GM20431 (cell line): ENCODE measurements around the gene ASCL5.

Experiments
- in situ Hi-C: fragments of 300-500 bp; cut with MseI, MboI; formaldehyde crosslinking; loops from one replicate; pipeline ENCODE4 v1.15.0; 2020; ENCODE audit warnings: low sequenced_read_pairs; ENCODE audit not compliant: unreplicated experiment

ASCL5 gene

DNA sequence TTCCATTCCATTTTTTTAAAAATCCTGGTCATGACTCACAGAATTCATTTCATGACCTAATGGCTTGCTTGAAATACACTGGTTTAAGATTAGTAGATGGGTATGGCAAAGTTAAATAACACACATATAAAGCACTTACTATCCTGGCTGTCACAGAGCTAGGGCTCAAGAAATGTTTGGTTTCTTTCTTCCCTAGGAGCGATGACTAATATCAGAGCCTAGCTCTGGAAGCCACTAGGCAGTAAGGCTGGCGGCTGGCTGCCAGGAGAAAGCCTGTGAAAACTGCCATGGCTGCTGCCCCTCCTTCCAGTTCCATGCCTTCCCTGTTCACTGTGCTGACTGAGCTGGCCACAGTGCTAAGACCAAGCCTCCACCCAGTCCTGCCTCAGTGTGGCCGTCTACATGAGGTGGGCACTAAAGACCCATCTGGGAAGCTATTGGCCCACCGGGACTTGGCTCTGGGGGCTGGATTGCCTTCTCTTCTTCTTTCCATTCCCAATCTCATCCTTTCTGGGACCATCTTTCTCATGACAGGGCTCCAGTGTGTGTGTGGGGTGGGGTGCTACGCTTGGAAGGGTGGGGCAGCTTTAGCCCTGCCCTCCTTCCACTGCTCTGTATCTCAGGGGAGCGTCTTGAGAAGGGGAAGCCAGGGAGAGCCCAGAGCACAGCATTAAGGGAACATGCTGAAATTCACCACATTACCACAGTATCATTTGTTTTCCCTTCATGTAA, 10.8 kb upstream of the ASCL5 start:
- in situ Hi-C loops: no loop called here

DNA sequence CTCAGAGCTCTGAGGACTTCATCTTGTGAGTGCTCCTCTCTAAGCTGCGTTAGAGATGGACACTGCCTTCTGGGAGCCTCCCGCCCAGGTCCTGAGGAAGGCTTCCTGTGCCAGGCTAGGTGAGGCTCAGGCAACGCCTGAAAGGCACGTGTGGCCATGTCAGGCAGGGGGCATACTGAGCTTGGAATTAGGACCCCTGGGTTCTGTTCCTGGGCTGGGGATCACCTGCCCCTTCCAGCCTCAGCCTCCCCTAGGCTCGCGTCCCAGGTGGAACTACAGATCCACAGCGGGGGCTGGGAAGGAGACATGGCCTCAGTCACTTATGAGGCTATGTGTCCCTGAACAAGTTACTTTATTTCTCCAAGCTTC, 10.0 kb upstream of the ASCL5 start:
- in situ Hi-C loops: no loop called here

DNA sequence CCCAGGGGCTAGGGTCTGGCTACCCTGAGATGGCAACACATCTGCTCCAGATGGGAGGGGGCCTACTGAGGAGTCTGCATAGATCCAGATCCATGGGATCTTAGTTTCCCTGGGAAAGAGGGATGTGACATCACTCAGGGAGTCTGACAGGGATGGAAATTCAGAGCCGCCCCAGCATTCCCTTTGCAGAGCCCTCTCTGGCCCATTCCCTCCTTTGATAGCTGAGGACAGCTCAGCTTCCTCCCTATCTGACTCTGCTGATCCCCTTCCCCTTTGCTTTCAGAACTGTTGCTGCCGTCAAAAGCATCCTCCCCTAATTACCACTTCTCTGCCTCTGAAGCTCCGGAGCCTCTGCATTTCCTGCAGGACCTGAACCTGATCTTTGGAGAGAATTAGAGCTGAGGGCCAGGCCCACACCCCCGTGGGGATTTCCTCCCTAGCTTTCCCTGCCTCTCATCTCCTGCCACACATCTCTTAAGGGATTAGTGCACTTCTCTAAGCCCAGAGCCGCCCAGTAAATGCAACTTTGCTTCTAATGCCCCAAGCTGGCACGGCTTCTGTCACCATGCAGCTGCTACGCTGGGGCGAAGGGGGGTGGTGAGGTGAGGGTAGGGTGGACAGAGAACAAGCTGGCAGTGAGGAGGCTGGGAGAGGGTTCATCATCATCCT, 9.5 kb upstream of the ASCL5 start:
- in situ Hi-C loops: no loop called here

DNA sequence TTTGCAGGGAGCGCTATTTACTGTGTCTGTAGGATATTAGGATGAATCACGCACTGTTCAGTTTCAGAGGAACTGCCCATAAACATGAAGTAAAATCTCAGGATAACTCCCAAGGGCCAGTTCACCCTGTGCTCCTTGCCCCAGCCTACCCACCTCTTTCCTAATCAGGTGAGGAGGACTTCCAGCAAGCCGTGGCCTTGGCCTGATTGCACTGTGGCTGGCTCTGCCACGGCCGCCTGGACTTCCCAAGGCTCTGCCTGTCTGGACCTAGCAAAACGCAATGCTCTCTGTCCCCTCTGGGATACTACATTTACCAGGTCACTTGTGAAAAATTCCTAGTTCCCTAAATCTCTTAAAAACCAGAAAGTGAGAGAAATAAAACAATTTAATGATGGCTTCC, 7.4 kb upstream of the ASCL5 start:
- in situ Hi-C loops: no loop called here

DNA sequence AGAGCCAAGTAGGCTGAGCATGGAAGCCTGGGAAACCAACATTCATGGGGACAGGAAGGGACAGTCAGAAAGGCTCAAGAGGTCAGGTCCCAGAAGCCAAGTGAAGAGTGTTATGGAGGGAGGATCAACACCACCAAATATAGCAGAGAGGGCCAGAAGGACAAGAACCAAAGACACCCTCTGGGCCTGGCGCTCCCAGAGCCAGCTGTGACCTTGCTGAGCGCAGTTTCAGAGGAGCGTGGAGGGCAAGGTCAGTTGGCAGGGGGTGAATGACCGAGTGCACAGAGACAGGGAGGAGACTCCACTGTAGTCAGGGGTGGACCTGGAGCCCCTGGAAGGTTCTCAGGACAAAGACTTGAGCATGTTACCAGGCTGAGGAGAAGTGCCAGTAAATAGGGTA, 4.4 kb upstream of the ASCL5 start:
- in situ Hi-C loops: no loop called here

DNA sequence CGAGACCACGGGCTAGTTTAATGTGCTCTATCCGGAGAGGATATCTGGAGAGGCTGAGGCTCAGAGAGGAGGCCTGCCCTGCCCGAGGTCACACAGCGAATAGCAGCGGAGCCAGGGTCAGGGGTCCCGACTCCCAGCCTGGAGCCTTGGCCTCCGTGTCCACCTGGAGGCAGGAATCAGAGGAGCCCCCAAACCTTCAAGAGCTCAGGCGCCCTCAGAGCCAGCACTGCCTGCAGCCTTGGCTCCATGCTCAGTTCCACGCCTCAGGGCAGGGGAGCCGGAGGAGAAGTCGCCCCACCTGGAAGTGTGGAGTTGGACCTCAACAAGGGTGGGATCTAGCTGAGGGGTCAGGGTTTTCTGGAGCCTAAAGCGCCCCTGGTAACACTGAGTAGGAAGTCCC, 2.0 kb upstream of the ASCL5 start:
- in situ Hi-C loops: no loop called here

DNA sequence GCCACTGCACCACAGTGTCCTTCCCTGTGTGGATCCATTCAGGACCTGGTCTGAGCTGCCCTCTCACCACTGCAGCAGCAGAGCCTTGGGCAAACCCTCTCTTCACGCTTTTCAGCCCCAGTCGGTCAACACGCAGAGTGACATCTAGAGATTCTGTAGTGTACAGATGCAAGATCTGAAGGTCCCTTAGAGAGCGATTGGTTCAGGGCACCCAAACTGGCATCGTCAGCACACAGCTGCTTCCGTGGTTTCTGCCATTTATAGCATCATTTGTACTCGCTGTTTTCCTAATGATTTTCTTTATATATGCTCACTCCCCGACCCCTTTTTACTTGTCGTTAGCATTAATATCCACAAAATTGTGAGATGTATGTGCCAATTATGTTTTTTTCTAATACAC, 1.5 kb upstream of the ASCL5 start:
- in situ Hi-C loops: no loop called here

DNA sequence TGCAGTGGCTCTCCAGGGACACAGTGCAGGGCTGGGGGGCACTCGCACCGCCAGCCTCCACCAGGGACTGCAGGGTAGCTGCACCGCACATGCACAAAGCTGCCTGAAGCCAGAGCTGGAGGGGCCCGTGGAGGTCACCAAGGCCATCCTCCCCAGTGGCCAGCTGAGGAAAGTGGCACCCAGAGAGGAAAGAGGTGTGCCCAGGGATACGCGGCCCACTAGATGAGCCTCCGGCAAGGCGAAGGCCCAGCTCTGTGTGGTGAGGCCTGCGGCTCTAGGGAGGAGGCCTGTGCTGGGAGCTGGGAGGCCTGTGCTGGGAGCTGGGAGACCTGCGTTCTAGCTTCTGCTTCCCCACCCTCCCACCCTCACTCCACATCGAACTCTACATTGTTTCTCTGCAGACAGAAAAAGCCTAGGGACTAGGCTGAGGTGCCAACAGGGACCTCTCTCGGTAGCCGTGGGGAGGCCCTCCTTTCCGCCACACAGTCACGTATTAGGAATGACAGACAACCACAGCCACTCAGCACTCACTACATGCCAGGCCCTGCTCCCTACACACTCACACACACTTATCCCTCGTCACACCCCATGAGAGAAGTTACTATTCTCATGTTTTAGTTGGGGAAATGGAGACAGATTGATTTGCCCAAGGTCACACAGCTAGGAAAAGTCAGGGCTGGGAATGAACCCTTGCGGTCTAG, 921 bp upstream of the ASCL5 start:
- in situ Hi-C loops: no loop called here

DNA sequence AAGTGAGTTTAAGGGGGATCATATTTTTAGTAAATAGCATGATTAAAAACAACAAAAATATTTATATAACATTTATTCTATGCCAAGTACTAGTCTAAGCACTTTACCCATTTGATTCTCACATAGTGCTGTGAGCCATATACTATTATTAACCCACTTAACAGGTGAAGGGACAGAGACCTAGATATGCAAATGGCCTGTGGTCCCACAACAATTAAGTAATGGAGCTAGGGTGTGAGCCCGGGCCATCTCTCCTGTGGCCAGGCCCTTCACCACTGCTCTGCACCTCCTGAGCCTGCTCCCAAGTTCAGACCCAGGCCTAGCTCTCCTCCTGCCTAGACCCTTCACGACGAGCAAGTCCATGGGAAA, 537 bp downstream of the ASCL5 start:
- in situ Hi-C loops: no loop called here

DNA sequence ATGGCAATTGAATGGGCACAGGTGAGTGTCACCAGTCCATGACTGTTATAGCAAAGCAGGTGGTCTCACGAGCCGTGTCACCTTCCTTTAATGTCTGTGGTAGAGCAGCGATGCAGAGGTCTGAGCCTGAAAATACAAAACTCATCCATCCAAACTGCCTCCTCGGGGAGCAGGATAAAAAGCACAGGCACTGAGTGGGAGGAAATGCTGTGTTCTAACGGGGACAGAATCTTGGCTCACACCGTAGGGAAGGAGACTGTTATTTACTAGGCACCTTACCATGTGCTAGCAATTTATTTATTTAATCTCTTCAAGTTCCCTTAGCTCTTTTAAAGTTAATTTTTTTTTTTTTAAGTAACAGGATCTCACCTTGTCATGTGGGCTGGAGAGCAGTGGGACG, 1.2 kb downstream of the ASCL5 start:
- in situ Hi-C loops: no loop called here

DNA sequence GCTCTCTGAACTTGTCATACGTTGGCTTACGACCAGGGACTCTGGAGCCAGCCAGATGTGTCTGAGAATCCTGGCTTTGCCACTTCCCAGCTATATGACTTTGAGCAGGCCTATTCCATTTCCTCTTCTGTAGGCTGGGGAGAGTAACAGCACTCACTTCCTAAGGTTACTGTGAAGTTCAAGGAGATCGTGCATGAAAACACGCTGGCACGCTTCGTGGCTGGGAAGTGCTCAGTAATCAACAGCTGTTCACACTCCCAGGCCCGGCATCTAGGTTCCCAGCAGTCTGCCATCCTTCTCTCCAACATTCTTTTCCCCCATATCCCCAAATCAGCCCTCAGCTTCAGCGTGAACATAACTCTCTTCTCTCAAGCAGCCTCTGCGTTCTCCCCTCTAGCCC, 2.0 kb downstream of the ASCL5 start:
- in situ Hi-C loops: no loop called here

DNA sequence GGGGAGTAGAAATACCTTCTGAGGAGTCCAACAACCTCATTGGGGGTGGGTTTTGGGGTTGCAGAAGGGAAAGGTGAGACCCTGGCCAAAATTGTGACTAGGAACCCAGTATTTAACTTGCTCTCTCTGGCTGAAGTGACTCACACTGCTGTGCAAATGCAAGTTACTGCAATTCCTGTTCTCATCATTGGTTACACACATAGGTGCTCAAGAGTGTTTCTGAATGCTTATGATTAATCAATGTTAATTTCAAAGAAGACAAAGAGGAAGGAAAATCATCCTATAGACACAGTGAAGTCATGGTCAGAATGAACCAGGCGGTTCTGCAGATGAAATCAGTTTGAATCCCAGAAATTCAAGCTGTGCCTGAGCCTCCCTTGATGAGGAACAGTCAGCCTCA, 3.1 kb downstream of the ASCL5 start:
- in situ Hi-C loops: no loop called here

DNA sequence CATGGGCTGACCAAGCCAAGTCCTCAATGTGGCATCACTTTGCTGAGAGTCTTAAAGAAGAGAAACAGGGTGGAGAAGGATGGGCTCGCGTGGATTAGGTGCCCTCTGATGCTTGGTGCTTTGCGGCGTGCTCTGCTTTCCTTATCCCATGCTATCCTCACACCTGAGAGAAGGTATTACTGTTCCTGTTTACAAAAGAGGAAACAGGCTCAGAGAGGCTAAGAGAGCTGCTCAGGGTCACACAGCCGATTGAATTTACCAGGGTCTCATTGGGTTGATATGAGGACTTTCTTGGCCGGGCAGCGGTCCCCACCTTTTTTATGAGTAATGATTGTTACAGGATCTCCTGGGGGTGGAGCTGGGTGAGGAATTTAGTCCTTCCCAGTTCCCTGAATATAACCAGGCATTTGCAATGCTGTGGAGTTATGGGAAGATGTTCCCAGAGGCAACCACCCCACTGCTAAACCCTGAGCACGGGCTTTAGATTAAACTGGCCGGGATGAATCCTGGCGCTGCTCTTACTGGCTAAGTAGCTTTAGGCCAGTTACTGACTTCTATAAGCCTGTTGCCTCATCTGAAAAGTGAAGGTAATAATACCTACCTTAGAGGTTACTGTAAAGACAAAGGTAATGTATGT, 4.5 kb downstream of the ASCL5 start:
- in situ Hi-C loops: no loop called here

DNA sequence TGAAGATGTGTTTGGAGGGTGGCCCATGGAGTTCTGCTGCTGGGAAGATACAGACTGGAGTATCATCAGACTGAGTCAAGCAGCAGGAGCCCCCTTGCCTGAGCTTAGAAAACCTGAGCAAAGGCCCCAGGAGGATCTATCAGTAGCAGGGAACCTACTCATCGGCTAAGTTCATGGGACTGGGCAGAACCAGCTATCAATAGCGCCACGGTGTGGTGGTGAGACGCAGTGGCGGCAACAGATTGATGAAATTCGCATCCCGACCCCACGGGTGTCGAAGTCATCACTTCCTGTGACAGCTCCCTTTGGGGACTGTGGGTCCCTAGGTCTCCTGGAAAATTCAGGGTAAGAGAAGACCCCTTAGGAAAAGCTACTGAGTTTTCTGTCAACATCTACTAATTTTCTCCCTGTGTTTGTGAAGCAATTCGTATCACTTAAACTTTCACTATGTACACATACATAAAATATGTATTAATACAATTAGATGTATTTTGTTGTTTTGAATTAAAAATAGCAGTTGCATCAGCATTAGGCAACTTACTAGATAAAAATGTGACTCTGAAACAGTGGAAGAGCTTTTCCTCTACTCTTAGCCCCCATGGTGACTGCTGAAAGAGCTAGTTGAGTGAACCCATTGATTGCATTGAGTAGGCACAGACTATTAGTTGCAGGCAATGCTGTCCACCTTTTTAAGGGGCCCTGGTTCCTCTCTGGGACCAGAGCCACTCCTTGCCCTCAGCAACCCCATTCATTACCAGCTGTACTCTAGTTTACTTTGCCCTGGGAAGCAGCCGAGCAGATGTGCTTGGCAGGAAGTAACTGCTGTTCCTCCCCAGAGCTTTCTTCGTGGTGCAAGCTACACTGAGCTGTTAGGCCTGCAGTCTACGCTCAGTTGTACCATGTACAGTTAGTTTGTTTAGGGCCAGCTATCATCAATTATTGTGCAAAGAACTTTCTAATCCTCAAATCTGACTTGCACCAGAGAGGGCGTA, 7.5 kb downstream of the ASCL5 start:
- in situ Hi-C loops: no loop called here

DNA sequence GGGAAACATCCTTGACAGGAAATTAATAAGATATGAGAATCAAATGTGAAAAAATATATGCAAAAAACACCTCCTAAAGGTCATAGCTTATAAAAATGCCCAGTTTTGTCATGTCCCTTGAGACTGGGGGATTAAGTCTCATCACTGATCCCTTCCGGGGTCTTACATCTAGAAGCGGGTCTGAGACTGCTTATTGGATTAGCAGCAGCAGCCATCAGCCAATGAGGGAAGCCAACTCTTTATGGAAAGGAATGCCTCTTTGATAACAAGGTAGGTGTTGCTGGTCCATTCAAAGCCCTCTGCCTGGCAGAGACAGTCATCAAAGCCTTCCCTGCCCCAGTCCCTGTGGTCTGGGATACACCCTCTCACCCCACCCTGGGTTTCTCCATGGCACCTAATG, 10.9 kb downstream of the ASCL5 start:
- in situ Hi-C loops: no loop called here

DNA sequence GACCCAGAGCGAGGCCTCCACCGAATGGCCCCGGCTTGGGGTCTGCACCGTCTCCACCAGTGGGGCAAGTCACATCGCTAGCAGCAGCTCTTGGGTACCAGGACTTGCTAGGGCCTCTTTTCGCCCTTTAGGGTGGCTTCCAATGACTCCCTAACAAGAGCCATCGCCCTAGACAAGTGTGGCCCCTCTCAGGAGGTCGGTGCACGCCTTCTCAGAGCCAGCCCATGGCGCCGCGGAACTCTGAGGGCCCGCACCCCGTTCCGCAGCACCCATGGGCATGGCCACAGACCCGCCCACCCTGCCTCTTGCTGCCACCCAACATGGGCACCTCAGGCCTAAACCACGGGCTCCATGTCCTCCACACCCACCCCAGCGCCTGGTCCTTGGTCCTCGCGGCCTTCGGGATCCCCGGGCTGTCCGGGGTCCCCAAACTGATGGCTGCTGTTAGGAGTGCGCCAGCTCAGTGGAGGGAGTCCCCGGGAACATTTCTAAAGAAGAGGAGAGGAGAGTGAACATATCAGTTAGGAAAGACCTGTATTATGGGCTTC, 11.5 kb downstream of the ASCL5 start:
- in situ Hi-C loops: no loop called here

DNA sequence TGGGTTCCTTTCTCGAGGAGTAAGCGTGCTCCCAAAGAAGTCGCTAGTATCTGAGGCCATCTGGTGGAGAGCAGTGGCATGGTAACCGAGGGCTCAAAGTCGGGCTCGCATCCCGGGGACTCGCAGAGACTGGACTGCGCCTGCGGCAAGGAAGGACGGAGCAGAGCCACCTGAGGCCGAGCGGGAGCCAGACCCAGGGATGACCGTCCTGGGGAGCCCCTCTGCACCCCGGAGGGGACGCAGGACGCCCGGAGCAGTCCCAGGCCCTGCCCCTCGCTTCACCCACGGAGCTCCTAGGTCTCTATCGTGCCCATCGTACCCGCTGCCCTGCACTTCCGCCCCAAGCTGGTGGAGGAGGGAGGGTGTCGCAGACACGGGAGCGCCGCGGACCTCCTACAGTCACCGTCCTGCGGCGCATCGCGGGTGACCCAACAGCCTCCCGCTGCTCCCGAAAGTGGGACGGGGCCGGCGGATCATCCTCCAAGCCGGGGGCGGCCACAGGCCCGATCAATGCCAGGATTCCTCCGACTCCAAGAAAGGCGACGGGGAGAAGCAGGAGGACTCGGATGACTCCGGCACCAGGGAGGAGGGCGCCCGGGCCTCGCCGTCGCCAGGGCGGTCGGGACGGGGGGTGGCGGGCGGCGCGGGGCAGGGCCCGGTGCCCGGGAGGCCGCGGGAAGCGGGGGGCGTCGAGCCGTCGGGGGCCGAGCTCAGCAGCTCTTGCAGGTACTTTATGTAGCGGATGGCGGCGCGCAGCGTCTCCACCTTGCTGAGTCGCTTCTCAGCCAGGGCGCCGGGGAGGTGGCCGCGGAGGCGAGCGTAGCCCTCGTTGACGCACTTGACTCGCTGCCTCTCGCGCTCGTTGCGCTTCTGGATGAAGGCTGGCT, 12.5 kb downstream of the ASCL5 start:
- in situ Hi-C loops: no loop called here

DNA sequence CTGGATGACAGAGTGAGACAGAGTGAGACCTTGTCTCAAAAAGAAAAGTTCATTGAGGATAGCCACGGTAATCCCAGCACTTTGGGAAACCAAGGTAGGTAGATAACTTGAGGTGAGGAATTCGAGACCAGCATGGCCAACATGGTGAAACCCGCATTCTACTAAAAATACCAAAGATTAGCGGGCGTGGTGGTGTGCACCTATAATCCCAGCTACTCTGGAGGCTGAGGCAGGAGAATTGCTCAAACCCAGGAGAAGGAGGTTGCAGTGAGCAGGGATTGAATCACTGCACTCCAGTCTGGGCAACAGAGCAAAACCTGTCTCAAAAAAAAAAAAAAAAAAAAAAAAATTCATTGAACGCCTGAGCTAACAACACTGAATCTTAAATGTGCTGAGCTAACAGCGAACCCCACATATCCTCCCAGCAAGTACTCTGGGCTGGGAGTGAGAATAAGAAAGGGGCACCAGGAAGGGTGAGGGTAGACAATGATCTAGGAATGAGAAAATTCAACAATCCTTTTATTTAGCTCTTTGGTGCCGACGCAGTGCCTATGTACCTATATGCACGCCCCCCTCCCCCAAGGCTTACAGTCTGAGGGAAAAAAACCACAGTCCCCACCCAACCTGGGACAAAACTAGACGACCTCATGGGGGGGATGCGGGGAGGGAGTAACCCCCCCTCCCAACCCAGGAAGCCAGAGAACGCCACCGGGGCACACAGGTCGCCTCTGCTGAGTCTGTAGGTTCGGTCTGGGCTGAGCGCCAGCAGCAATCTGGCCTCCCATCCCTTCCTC, 13.3 kb downstream of the ASCL5 start:
- in situ Hi-C loops: no loop called here
